ENCODE data around the gene DYNLT4. TPM values are rescaled to one million over a fixed set of nuclear protein-coding genes. Genes with fewer than 3 reads are reported as not detected.

The DYNLT4 gene
- total RNA-seq, 4 donors from 2014 or later = 1.4 TPM; not detected in 3

Small RNAs within 50 kb of the gene (small RNA-seq; reads per million reads assigned to genes)
- gene AL136380.1 (0 reads per million in 4 donors), gene SNORD38A (458 to 641 (median 545) reads per million in 4 donors), gene SNORD38B (0 reads per million in 4 donors), gene SNORD46 (1,020 to 4,725 (median 1,675) reads per million in 4 donors), gene SNORD55 (0 reads per million in 4 donors)

Other genes starting within 250 kb of the DYNLT4 start
- gene TMEM53, start 132.9 kb downstream of the DYNLT4 start, total RNA-seq = 10 to 100 TPM; 14.2 to 40.8 (median 22.9) TPM
- 1 to 10 TPM in 1 of 4 donors, under 1 TPM in 2, not detected in 1; 0.40 to 2.5 (median 0.96) TPM for gene ARMH1, start 132.6 kb downstream of the DYNLT4 start, total RNA-seq
- not detected for gene RNU5D-1, start 76.2 kb downstream of the DYNLT4 start, total RNA-seq
- gene KIF2C, start 67.5 kb downstream of the DYNLT4 start, total RNA-seq = 1 to 10 TPM in 2 of 4 donors, under 1 TPM in 1, not detected in 1; 0.95 to 8.0 (median 1.9) TPM
- 1,000 to 10,000 TPM in 3 of 4 donors, 100 to 1,000 TPM in 1; 505 to 1,630 (median 1,282) TPM for gene RPS8, start 31.8 kb downstream of the DYNLT4 start, total RNA-seq
- 100 to 1,000 TPM in 2 of 4 donors, 10 to 100 TPM in 2; 48.8 to 208 (median 92.3) TPM for gene BEST4, start 19.2 kb downstream of the DYNLT4 start, total RNA-seq
- 10 to 100 TPM; 12.4 to 87.2 (median 16.3) TPM for gene PLK3, start 7.0 kb downstream of the DYNLT4 start, total RNA-seq
- 10 to 100 TPM in 1 of 4 donors, 1 to 10 TPM in 3; 1.5 to 22.1 (median 3.7) TPM for gene BTBD19, start 1.2 kb upstream of the DYNLT4 start, total RNA-seq
- 1 to 10 TPM in 1 of 4 donors, under 1 TPM in 2, not detected in 1; 0.14 to 1.2 (median 0.64) TPM for gene PTCH2, start 35.9 kb upstream of the DYNLT4 start, total RNA-seq
- gene EIF2B3, start 179.2 kb upstream of the DYNLT4 start, total RNA-seq = 10 to 100 TPM in 1 of 4 donors, 1 to 10 TPM in 3; 1.4 to 15.6 (median 8.3) TPM
- gene HECTD3, start 204.0 kb upstream of the DYNLT4 start, total RNA-seq = 100 to 1,000 TPM in 3 of 4 donors, 10 to 100 TPM in 1; 70.5 to 321 (median 133) TPM
- 10 to 100 TPM; 46.4 to 85.7 (median 63.9) TPM for gene UROD, start 204.9 kb upstream of the DYNLT4 start, total RNA-seq